ENCODE data around the gene ENDOU. TPM values are rescaled to one million over a fixed set of nuclear protein-coding genes. Genes with fewer than 3 reads are reported as not detected.

ENDOU gene
- polyA plus RNA-seq, 3 donors = 0.17 to 0.40 TPM; not detected in 1

DNA sequence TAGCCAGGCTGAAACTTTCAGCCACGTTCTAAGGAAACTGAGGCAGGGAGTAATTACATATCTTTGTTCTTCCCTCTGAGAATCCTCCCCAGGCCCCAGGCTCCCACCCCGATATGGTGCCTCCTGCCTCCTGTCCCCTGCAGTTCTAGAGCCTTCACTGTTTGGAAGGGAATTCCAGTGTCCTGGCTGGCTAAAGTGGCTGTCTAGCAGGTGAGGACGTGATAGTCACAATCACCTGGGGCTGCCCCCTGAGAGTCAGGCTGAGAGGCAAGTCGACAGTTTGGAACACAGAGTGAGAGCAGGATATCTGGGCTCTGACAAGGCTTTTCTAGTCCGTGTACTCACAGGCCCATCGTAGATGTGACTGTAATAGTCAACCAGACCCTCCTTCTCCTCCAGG, 13.1 kb downstream of the ENDOU start:
- 92% methylated on average over 5 of the region's 6 CpGs for WGBS (ENCODE audit: insufficient coverage)
- Histone ChIP-seq H3K4me1 (ENCODE audit: control insufficient read depth in 1 of 2, insufficient read depth in 2 of 2, low read length in 2 of 2) (peaks cover 60 to 63% of the 10 kb centered on the region in 2 donors), H4K20me1 (ENCODE audit: insufficient read depth, low read length) (peaks cover 10% of the 10 kb centered on the region), H3K36me3 (replicated peaks in 1 of 2; ENCODE audit: control insufficient read depth in 1 of 2, insufficient read depth in 2 of 2, low read length in 2 of 2) (no peaks in the 10 kb centered on the region), H3K79me2 (ENCODE audit: insufficient read depth, low read length) (peaks cover 32% of the 10 kb centered on the region), H2AFZ (ENCODE audit: insufficient read depth, low read depth, low read length, poor library complexity, severe bottlenecking) (no peak overlapping the region), H3K4me3 (replicated peaks in 1 of 3; ENCODE audit: low read depth in 2 of 3, low read length in 3 of 3) (no peak overlapping the region), H3K9ac (ENCODE audit: insufficient read depth, low read length, poor library complexity, severe bottlenecking) (no peak overlapping the region), H3K27ac (ENCODE audit: low read depth in 1 of 2, low read length in 2 of 2) (no peak overlapping the region), H3K9me3 (replicated peaks in 1 of 2; ENCODE audit: control insufficient read depth in 1 of 2, insufficient read depth in 1 of 2, low read length in 2 of 2) (no peaks in the 10 kb centered on the region), H3K27me3 (ENCODE audit: control insufficient read depth in 2 of 2, insufficient read depth in 2 of 2, low read length in 2 of 2) (no peaks in the 10 kb centered on the region), H3K4me2 (replicated peaks; ENCODE audit: extremely low read depth, low read length, poor library complexity, severe bottlenecking) (no peak overlapping the region)
- no peaks in the 10 kb centered on the region for H3K9me3 Mint-ChIP-seq
- TF ChIP-seq, protein P1, sequence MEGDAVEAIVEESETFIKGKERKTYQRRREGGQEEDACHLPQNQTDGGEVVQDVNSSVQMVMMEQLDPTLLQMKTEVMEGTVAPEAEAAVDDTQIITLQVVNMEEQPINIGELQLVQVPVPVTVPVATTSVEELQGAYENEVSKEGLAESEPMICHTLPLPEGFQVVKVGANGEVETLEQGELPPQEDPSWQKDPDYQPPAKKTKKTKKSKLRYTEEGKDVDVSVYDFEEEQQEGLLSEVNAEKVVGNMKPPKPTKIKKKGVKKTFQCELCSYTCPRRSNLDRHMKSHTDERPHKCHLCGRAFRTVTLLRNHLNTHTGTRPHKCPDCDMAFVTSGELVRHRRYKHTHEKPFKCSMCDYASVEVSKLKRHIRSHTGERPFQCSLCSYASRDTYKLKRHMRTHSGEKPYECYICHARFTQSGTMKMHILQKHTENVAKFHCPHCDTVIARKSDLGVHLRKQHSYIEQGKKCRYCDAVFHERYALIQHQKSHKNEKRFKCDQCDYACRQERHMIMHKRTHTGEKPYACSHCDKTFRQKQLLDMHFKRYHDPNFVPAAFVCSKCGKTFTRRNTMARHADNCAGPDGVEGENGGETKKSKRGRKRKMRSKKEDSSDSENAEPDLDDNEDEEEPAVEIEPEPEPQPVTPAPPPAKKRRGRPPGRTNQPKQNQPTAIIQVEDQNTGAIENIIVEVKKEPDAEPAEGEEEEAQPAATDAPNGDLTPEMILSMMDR (IDR thresholded peaks at IDR 0.05) = no peak
- H3K27ac Mint-ChIP-seq = peak overlapping the region in 1 of 7 donors; percentile 65
- peaks cover 0 to 13% of the 10 kb centered on the region in 2 donors for H3K36me3 Mint-ChIP-seq
- no peak for DNase-seq
- peaks cover 2 to 7% (median 2%) of the 10 kb centered on the region in 3 donors for H3K27me3 Mint-ChIP-seq (ENCODE audit: low read depth in 3 of 3)
- intact Hi-C loops (cut with micrococcal nuclease) = loop anchor here (10.0 kb wide), 2 partner anchors 233 to 243 kb away; no protein-coding TSS in a partner anchor
- H3K4me3 Mint-ChIP-seq = no peak overlapping the region
- peaks cover 72% of the 10 kb centered on the region for H3K4me1 Mint-ChIP-seq

DNA sequence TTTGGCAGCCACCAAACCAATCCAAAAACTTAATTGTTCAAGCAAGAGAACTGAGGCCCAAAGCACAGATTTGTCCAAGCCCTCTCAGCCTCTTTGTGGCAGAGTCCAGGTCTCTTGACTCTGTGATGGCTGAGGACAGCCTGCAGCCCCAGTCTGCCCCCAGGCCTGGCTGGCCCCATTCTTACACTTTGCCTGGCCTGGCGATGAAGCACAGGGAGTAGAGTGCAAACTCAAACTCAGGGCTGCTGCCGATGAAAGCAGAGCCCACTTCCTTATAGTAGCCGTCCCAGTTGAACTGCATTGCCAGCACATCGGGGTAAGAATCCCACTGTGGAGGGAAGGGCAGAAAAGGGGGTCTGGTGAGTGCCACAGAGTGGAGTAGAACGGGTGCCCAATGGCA, 13.8 kb downstream of the ENDOU start:
- Histone ChIP-seq H3K4me1 (ENCODE audit: control insufficient read depth in 1 of 2, insufficient read depth in 2 of 2, low read length in 2 of 2) (peaks cover 60 to 66% of the 10 kb centered on the region in 2 donors), H3K36me3 (replicated peaks in 1 of 2; ENCODE audit: control insufficient read depth in 1 of 2, insufficient read depth in 2 of 2, low read length in 2 of 2) (no peaks in the 10 kb centered on the region), H3K4me3 (replicated peaks in 1 of 3; ENCODE audit: low read depth in 2 of 3, low read length in 3 of 3) (no peak overlapping the region), H3K9ac (ENCODE audit: insufficient read depth, low read length, poor library complexity, severe bottlenecking) (no peak overlapping the region), H3K27ac (ENCODE audit: low read depth in 1 of 2, low read length in 2 of 2) (peak overlapping the region in 1 of 2 donors; percentile 95), H4K20me1 (ENCODE audit: insufficient read depth, low read length) (peaks cover 9% of the 10 kb centered on the region), H3K79me2 (ENCODE audit: insufficient read depth, low read length) (peaks cover 36% of the 10 kb centered on the region), H3K9me3 (replicated peaks in 1 of 2; ENCODE audit: control insufficient read depth in 1 of 2, insufficient read depth in 1 of 2, low read length in 2 of 2) (no peaks in the 10 kb centered on the region), H3K4me2 (replicated peaks; ENCODE audit: extremely low read depth, low read length, poor library complexity, severe bottlenecking) (no peak overlapping the region), H2AFZ (ENCODE audit: insufficient read depth, low read depth, low read length, poor library complexity, severe bottlenecking) (no peak overlapping the region), H3K27me3 (ENCODE audit: control insufficient read depth in 2 of 2, insufficient read depth in 2 of 2, low read length in 2 of 2) (no peaks in the 10 kb centered on the region)
- Mint-ChIP-seq H3K27me3 (ENCODE audit: low read depth in 3 of 3) (peaks cover 0 to 5% (median 0%) of the 10 kb centered on the region in 3 donors), H3K27ac (peak overlapping the region in 2 of 7 donors; percentile 35 to 93), H3K4me3 (no peak overlapping the region), H3K4me1 (peaks cover 70% of the 10 kb centered on the region), H3K9me3 (no peaks in the 10 kb centered on the region), H3K36me3 (peaks cover 0 to 9% of the 10 kb centered on the region in 2 donors)
- TF ChIP-seq, protein P1 (IDR thresholded peaks at IDR 0.05) = no peak
- intact Hi-C loops (cut with micrococcal nuclease) = loop anchor here (10.0 kb wide), 2 partner anchors 233 to 243 kb away; no protein-coding TSS in a partner anchor
- WGBS (ENCODE audit: insufficient coverage) = 93% methylated on average over 5 of the region's 5 CpGs
- DNase-seq = no peak
